ENCODE measurements around the gene MS4A5. TPM values are rescaled to one million over a fixed set of nuclear protein-coding genes. Genes with fewer than 3 reads are reported as not detected.

Gene MS4A5
- total RNA-seq, 1 donor from 2014 or later: not detected

- H3K27ac Mint-ChIP-seq (ENCODE audit: unreplicated experiment): no peak overlapping the region
- no peaks in the 10 kb centered on the region for H3K4me1 Mint-ChIP-seq (ENCODE audit: low read depth, unreplicated experiment)
- H3K36me3 Mint-ChIP-seq (ENCODE audit: unreplicated experiment): no peaks in the 10 kb centered on the region
- H3K27me3 Mint-ChIP-seq (ENCODE audit: unreplicated experiment): no peaks in the 10 kb centered on the region
- no peak for TF ChIP-seq CTCF (IDR thresholded peaks at IDR 0.05; ENCODE audit: partially characterized antibody, unreplicated experiment)
- H3K9me3 Mint-ChIP-seq (ENCODE audit: unreplicated experiment): peaks cover 2% of the 10 kb centered on the region
- no peak for DNase-seq
- no peak overlapping the region for H3K4me3 Mint-ChIP-seq (ENCODE audit: unreplicated experiment)
Observed at GRCh38 chr11:60454212-60454611, 24.8 kb downstream of the MS4A5 start.

GRCh38 chr11:60455531-60456042 lies 26.2 kb downstream of the MS4A5 start, which contains the start of gene MS4A1:
TSS of gene MS4A1 (plus strand) at chr11:60455847. CDS start at chr11:60462375, 6,528 bp downstream.
- H3K4me1 Mint-ChIP-seq (ENCODE audit: low read depth, unreplicated experiment): no peaks in the 10 kb centered on the region
- TF ChIP-seq CTCF (IDR thresholded peaks at IDR 0.05; ENCODE audit: partially characterized antibody, unreplicated experiment): no peak
- no peak within 1 kb of the TSS for H3K27ac Mint-ChIP-seq (ENCODE audit: unreplicated experiment)
- H3K9me3 Mint-ChIP-seq (ENCODE audit: unreplicated experiment): peaks cover 2% of the 10 kb centered on the region
- DNase-seq: no peak
- no peaks in the 10 kb centered on the region for H3K27me3 Mint-ChIP-seq (ENCODE audit: unreplicated experiment)
- no peak within 1 kb of the TSS for H3K4me3 Mint-ChIP-seq (ENCODE audit: unreplicated experiment)
- H3K36me3 Mint-ChIP-seq (ENCODE audit: unreplicated experiment): no peaks in the 10 kb centered on the region

DNA sequence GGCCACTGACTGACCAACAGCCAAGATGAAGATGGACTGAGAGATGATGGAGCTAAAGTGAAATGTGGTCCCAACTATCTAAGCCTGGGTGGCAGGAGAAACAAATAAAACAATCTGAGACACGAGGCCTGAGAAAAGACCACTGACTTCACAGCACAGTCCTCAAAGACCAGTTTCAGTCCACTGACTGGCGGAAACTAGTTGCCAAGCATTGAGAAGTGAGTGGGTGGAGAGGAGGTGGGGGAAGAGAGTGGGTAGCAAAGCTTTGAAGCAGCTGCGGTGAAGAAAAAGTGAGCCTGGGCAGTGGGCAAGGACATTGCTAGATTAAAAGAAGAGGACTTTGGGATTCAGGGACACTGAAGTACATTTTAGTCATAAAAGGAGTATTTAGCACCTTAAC lies 28.2 kb downstream of the MS4A5 start:
- no peaks in the 10 kb centered on the region for H3K4me1 Mint-ChIP-seq (ENCODE audit: low read depth, unreplicated experiment)
- H3K27me3 Mint-ChIP-seq (ENCODE audit: unreplicated experiment): no peaks in the 10 kb centered on the region
- DNase-seq: no peak

GRCh38 chr11:60459345-60459744 lies 30.0 kb downstream of the MS4A5 start:
- DNase-seq: no peak
- Mint-ChIP-seq H3K9me3 (ENCODE audit: unreplicated experiment) (no peaks in the 10 kb centered on the region), H3K4me3 (ENCODE audit: unreplicated experiment) (no peak overlapping the region), H3K4me1 (ENCODE audit: low read depth, unreplicated experiment) (peaks cover 2% of the 10 kb centered on the region), H3K36me3 (ENCODE audit: unreplicated experiment) (no peaks in the 10 kb centered on the region), H3K27ac (ENCODE audit: unreplicated experiment) (no peak overlapping the region), H3K27me3 (ENCODE audit: unreplicated experiment) (no peaks in the 10 kb centered on the region)
- TF ChIP-seq CTCF (IDR thresholded peaks at IDR 0.05; ENCODE audit: partially characterized antibody, unreplicated experiment): no peak

More for the DNA sequence above, 28.2 kb downstream of the MS4A5 start:
- Mint-ChIP-seq H3K4me3 (ENCODE audit: unreplicated experiment) (no peak overlapping the region), H3K27ac (ENCODE audit: unreplicated experiment) (no peak overlapping the region), H3K9me3 (ENCODE audit: unreplicated experiment) (no peaks in the 10 kb centered on the region), H3K36me3 (ENCODE audit: unreplicated experiment) (no peaks in the 10 kb centered on the region)
- no peak for TF ChIP-seq CTCF (IDR thresholded peaks at IDR 0.05; ENCODE audit: partially characterized antibody, unreplicated experiment)

DNA sequence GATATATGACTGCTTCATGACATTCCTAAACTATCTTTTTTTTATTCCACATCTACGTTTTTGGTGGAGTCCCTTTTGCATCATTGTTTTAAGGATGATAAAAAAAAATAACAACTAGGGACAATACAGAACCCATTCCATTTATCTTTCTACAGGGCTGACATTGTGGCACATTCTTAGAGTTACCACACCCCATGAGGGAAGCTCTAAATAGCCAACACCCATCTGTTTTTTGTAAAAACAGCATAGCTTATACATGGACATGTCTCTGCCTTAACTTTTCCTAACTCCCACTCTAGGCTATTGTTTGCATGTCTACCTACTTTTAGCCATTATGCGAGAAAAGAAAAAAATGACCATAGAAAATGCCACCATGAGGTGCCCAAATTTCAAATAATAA lies 39.5 kb downstream of the MS4A5 start:
- DNase-seq: no peak
- Mint-ChIP-seq H3K36me3 (ENCODE audit: unreplicated experiment) (no peaks in the 10 kb centered on the region), H3K4me1 (ENCODE audit: low read depth, unreplicated experiment) (no peaks in the 10 kb centered on the region), H3K27ac (ENCODE audit: unreplicated experiment) (no peak overlapping the region), H3K4me3 (ENCODE audit: unreplicated experiment) (no peak overlapping the region), H3K9me3 (ENCODE audit: unreplicated experiment) (no peaks in the 10 kb centered on the region), H3K27me3 (ENCODE audit: unreplicated experiment) (no peaks in the 10 kb centered on the region)
- TF ChIP-seq CTCF (IDR thresholded peaks at IDR 0.05; ENCODE audit: partially characterized antibody, unreplicated experiment): no peak

Data from glutamatergic neuron (in vitro differentiated cells).